ENCODE measurements around the gene CRY2.

Gene CRY2

DNA sequence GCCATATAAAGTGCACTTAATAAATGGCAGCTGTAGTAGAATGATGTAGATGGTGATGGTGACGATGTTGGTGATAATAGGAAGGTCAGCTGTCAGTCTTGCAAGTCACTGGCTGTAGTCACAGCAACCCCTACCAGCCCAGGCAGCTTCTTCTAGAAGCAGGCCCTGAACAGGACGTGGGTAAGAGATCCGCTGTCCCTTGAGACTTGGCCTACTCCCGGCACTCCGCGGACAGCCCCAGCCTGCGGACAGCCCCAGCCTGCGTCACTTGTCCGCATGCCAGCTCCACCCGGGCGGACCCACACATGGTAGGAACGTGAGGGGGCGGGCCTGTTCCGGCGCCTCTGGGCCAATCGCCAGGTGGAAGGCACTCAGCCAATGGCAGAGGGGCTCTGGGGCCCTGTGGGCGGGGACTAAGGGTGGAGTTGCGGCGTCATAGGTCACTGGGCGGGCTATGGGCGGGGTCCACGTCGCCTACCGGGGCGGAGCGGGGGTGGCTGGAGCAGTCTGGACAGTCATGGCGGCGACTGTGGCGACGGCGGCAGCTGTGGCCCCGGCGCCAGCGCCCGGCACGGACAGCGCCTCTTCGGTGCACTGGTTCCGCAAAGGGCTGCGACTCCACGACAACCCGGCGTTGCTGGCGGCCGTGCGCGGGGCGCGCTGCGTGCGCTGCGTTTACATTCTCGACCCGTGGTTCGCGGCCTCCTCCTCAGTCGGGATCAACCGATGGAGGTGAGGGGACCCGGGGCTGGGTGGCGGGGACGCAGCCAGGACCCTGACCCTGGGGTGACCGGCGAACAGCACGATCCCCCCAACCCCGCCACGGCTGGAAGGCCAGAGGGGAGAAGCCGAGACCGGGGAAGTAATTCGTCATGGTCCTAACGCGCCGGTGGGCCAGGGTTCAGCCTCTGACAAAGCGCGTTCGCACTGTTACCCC lies at the start of gene CRY2:
TSS of gene CRY2 (plus strand) at position 502 of the 937 bp plus-strand sequence. CDS start at position 518, 16 bp downstream.
- Mint-ChIP-seq H3K4me1 (peaks cover 67% of the 10 kb centered on the region), H3K27me3 (no peaks in the 10 kb centered on the region), H3K4me3 (peak within 1 kb of the TSS; percentile 78), H3K36me3 (no peaks in the 10 kb centered on the region), H3K27ac (peak within 1 kb of the TSS; percentile 90), H3K9me3 (no peaks in the 10 kb centered on the region)
- peak; percentile 97 for ATAC-seq

DNA sequence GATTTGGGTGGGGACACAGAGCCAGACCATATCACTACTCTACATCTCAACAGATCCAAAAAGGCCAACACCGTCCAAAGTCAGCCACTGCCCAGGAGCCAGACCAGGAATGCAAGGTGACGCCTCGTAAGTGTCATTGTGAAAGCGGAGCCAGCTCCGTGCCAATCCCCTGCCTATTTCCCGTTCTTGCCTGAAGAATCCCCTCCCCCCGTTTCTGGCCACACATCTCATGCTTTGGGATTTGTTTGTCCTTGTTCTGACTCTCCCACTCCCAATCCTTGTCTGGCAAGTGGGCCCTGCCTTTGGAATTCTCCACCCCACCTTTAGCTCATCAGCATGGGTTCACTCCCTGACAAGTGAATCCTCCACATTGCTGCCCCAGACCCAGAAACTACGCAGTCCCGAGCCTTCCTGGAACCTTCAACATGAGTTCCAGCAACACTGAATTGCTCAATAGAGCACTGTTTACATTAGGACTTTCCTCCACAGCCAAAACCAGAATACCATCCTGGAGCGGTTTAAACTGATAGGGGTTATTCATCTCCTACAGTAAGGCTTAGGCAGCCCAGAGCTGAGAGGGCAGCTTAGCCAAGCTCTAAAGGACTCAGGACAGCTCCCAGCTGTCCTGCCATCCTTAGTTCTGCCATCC lies 48.4 kb upstream of the CRY2 start:
- no peaks in the 10 kb centered on the region for H3K36me3 Mint-ChIP-seq
- no peaks in the 10 kb centered on the region for H3K4me1 Mint-ChIP-seq
- no peaks in the 10 kb centered on the region for H3K27me3 Mint-ChIP-seq
- no peak overlapping the region for H3K27ac Mint-ChIP-seq
- H3K9me3 Mint-ChIP-seq, result no peaks in the 10 kb centered on the region
- ATAC-seq, result no peak
- H3K4me3 Mint-ChIP-seq, result no peak overlapping the region

DNA sequence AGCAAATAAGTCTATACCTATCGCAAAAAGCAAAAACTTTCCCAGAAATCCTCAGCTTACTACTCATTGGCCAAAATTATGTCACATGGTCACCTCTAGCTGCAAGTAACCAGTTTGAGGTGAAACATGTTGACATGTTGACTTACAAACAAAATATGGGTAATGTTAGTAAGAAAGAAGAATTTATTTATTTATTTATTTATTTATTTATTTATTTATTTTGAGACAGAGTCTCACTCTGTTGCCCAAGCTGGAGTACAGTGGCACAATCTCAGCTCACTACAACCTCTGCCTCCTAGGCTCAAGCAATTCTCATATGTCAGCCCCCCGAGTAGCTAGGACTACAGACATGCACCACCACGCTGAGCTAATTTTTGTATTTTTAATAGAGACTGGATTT lies 47.7 kb upstream of the CRY2 start:
- Mint-ChIP-seq H3K36me3 (no peaks in the 10 kb centered on the region), H3K4me3 (no peak overlapping the region), H3K27ac (no peak overlapping the region), H3K27me3 (no peaks in the 10 kb centered on the region), H3K9me3 (no peaks in the 10 kb centered on the region), H3K4me1 (no peaks in the 10 kb centered on the region)
- no peak for ATAC-seq

DNA sequence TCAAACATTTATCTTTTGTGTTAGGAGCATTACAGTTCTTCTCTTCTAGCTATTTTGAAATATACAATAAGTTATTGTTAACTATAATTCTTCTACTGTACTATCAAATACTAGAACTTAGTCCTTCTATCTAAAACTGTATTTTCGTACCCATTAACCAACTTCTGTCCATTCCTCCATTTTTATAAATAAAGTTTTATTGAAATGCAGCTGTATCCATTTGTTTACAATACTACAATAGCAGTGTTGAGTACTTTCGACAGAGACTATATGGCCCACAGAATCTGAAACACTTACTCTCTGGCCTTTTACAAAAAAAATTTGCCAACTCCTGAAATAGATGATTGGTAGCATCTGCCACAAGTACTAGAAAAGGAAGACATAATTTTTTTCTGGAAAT lies 47.0 kb upstream of the CRY2 start:
- H3K36me3 Mint-ChIP-seq, result no peaks in the 10 kb centered on the region
- H3K27ac Mint-ChIP-seq, result no peak overlapping the region
- peaks cover under 1% of the 10 kb centered on the region for H3K4me1 Mint-ChIP-seq
- no peak for ATAC-seq
- H3K27me3 Mint-ChIP-seq, result no peaks in the 10 kb centered on the region
- no peak overlapping the region for H3K4me3 Mint-ChIP-seq
- H3K9me3 Mint-ChIP-seq, result no peaks in the 10 kb centered on the region

DNA sequence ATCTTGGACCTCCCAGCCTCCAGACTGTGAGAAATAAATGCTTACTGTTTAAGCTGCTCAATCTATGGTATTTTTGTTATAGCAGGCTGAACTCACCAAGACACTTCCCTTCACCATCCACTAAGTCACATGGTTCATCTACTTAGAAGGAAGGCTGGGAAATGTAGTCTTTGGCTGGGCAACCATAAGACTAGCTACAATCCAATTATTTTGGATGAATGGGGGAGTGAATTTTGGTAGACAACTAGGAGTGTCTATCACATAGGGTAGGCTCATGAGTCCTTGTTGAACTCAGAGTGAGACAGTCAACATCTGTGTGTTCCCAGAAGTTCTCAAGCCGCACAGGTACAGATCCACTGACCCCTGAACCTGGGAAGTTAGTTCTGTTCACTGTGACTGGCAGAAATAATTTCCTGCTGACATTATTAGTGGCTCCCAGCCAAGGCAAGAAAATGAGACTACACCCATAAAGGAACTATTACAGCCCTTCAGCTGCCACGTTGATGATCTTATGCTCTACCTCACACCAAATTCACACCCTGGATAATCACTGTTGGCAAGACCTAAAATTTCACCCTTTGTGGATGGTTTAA lies 45.5 kb upstream of the CRY2 start:
- Mint-ChIP-seq H3K4me3 (no peak overlapping the region), H3K27ac (no peak overlapping the region)

DNA sequence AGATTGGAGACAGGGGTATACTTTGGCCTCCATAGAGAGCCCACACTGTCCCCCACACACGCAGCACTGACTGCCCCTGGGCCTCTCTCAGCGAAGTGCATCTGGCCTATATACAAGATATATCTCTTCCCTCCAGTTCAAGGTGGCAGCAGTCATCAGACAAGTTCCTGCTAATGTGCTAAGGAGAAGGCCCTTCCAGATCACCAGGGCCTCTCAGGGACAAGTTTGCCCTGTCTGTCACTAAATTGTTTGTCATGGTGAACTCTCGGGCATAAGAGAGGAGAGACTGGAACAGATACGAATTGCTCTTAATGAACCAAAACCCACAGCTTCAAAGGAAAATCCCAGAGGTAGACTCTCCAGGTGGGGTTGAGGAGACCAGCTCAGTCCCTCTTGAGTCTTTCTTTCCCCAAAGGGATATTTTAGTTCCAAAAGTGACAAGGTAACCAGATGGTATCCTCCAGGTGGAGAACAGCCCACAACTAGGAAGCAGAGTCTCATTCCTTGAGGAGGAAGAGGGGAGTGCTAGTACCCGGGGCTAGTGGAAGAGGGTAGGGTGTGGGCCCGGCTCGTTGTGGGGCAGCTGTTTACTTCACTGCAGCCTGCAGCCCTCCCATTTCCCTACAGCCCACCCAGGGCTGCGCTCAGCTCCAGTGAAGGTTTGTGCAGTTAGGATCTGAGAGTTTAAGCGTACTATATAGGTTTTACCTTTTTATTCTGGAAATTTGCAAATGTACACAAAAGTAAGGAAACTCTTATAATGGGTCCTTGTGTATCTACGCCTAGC lies 44.6 kb upstream of the CRY2 start:
- Mint-ChIP-seq H3K4me3 (no peak overlapping the region), H3K4me1 (peaks cover 23% of the 10 kb centered on the region), H3K27me3 (no peaks in the 10 kb centered on the region), H3K36me3 (no peaks in the 10 kb centered on the region), H3K27ac (no peak overlapping the region), H3K9me3 (no peaks in the 10 kb centered on the region)
- no peak for ATAC-seq

More for the DNA sequence above, 45.5 kb upstream of the CRY2 start:
- H3K36me3 Mint-ChIP-seq, result no peaks in the 10 kb centered on the region
- no peak for ATAC-seq
- peaks cover 16% of the 10 kb centered on the region for H3K4me1 Mint-ChIP-seq
- no peaks in the 10 kb centered on the region for H3K9me3 Mint-ChIP-seq
- H3K27me3 Mint-ChIP-seq, result no peaks in the 10 kb centered on the region

DNA sequence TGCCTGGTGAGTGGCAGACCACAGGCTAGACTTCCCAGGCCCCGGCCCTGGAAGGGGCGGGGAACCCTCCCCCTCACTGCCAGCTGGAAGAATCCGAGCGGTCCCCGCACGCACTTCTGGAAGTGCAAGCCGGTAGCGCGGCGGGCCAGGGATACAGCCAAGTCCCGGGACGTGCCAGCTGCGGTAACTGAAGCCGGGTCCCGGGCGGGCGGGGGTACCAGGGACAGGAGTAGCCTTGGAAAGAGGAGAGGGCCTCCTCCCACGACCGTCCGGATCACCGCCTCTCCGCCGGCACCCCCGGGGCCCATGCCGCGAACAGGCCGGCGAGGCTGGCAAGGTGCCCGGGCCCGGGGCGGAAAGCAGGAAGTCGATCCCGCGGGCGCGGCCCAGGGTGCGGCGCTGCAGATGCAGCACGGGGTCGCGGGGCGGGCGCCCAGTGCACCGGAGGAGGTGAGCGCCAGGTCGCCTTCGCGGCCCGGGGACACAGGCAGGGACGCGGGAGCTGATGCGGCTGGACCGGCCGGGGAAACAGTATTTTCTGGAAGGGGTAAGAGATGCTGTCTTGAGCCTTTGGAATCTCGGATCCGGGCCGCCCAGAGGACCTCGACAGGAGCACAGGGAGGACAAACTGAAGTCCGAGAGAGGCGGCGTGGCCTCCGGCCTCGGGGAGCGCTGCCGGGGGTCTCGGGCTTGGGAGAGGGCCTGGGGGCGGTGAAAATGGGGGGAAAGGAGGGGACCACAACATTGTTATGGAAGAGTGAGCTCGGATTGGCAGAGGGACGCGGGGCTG lies 43.1 kb upstream of the CRY2 start:
- Mint-ChIP-seq H3K4me1 (peaks cover 37% of the 10 kb centered on the region), H3K27ac (peak overlapping the region; percentile 95), H3K4me3 (peak overlapping the region; percentile 100), H3K9me3 (no peaks in the 10 kb centered on the region), H3K36me3 (peaks cover 10% of the 10 kb centered on the region), H3K27me3 (no peaks in the 10 kb centered on the region)
- ATAC-seq, result peak; percentile 63

DNA sequence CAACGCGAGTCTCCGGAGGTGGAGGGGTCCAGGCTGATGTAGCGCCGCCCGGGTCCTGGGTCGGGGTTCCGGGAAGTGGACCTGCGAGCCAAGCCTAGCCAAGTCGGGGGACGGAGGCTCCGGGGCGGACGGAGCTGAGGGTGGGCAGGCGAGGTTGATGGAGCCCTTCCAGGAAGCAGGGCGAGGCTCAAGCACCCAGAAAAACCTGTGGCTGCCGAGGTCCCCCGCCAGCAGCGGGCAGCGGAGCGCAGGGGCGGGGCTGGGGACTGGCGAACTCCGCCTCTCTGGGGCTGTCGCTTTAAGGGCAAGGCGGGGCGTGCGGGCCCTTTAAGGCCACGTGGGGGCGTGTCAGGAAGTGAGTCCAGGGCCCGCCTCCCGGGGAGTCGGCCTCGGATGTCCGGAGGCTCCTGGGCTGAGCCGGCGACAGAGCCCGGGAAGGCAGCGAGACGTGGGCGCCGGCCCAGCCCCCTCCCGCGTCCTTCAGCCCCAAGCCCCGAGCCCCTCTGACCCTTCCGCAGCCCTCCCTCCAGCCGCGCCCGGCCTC lies 42.4 kb upstream of the CRY2 start, which contains the start of gene SLC35C1:
TSS of gene SLC35C1 (plus strand) at position 389 of the 544 bp plus-strand sequence. CDS start 653 bp downstream, outside the sequence.
- H3K4me3 Mint-ChIP-seq, result peak within 1 kb of the TSS; percentile 100
- H3K36me3 Mint-ChIP-seq, result peaks cover 17% of the 10 kb centered on the region
- peak within 1 kb of the TSS; percentile 95 for H3K27ac Mint-ChIP-seq
- H3K9me3 Mint-ChIP-seq, result no peaks in the 10 kb centered on the region
- peak; percentile 98 for ATAC-seq
- H3K27me3 Mint-ChIP-seq, result no peaks in the 10 kb centered on the region
- peaks cover 44% of the 10 kb centered on the region for H3K4me1 Mint-ChIP-seq

DNA sequence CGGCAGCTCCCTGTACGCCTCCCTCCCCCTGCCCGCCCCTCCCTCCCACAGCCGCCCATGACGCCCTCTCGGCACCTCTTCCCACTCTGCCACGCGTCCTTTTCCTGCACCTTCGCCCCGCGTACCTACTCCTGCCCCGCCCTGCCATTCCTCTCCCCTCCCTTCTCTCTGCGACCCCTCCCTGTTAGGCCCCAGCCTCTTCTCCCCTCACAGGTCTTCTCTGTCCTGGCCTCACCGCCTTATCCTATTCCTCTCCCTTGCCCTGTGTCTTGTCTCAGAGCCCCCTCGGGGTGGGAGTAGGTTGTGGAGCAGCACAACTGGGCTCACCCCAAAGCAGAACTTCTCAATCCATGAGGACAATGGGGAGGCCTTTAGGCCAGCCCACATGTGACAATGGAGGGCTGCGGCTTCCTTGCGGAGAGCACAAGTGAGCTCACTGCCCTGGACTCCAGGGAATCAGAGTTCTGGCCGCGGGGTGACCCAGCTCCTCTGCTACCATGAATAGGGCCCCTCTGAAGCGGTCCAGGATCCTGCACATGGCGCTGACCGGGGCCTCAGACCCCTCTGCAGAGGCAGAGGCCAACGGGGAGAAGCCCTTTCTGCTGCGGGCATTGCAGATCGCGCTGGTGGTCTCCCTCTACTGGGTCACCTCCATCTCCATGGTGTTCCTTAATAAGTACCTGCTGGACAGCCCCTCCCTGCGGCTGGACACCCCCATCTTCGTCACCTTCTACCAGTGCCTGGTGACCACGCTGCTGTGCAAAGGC lies 41.8 kb upstream of the CRY2 start:
- no peaks in the 10 kb centered on the region for H3K9me3 Mint-ChIP-seq
- H3K4me3 Mint-ChIP-seq, result peak overlapping the region; percentile 100
- H3K27ac Mint-ChIP-seq, result peak overlapping the region; percentile 95
- peak; percentile 64 for ATAC-seq
- peaks cover 20% of the 10 kb centered on the region for H3K36me3 Mint-ChIP-seq
- H3K27me3 Mint-ChIP-seq, result no peaks in the 10 kb centered on the region
- peaks cover 47% of the 10 kb centered on the region for H3K4me1 Mint-ChIP-seq

DNA sequence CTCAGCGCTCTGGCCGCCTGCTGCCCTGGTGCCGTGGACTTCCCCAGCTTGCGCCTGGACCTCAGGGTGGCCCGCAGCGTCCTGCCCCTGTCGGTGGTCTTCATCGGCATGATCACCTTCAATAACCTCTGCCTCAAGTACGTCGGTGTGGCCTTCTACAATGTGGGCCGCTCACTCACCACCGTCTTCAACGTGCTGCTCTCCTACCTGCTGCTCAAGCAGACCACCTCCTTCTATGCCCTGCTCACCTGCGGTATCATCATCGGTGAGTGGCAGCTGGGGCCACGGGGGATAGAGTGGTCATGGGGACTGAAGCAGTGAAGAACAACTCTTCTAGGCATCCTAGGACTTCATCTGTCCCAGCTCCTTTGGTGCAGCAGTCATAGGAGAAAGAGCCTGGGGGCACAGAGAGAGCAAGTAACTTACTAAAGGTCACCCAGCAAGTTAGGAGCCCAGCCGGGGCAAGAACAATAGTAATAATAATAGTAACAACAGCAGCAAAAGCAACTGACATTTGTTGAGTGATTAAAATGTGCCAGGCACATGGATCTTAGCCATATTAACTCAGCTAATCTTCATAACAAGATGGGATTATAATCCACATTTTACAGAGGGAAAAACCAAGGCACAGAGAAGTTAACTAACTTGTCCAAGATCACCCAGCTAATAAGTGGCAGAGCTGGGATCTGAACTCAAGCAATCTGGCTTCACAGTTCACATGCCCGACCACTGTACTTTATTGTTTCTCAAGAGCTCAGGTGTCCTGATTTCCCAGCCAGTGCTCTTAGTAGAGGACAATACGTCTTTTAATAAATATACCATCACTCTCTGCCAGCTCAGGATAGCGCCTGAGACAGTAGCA lies 41.0 kb upstream of the CRY2 start:
- Mint-ChIP-seq H3K4me3 (peak overlapping the region; percentile 100), H3K4me1 (peaks cover 47% of the 10 kb centered on the region), H3K27ac (peak overlapping the region; percentile 95), H3K27me3 (no peaks in the 10 kb centered on the region), H3K9me3 (no peaks in the 10 kb centered on the region), H3K36me3 (peaks cover 28% of the 10 kb centered on the region)
- no peak for ATAC-seq

DNA sequence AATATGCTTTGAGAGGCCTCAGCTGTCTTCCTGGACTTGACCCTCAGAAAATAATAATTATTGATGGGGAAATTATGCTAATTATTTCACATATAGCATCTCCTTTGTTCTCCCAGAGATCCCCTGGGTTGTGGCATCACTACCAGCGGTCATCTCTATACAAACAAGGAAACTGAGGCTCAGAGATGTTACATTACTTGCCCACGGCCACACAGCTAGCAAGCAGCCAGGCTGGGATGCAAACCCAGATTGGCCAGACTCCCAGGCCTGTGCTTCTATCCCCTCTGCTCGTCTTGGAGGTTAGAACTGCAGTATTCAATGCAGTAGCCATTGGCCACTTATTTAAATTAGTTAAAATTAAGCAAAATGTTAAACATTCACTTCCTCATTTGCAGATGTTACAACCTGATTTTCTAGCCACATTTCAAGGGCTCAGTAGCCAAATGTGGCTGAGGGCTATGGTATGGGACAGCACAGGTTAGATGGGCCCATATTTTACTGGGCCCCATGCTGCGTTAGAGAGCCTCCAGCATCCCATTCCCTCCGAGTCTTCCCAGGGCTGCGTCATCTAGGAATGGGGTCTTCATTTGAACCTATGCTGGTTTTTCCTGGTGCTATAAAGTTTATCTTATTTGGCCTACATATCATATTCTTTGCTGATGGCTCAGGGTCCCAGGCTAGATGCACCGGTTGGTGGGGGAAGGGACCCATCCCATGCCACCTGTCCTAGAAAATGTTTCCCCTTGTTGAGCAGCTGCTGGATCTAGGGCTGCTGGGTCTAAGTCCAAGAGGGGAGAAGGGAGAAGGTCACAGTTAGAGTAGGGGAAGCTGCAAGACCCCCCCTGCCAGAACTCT lies 40.1 kb upstream of the CRY2 start:
- no peak for ATAC-seq
- Mint-ChIP-seq H3K9me3 (no peaks in the 10 kb centered on the region), H3K4me3 (peak overlapping the region; percentile 100), H3K27ac (peak overlapping the region; percentile 39), H3K27me3 (no peaks in the 10 kb centered on the region), H3K4me1 (peaks cover 47% of the 10 kb centered on the region), H3K36me3 (peaks cover 28% of the 10 kb centered on the region)

DNA sequence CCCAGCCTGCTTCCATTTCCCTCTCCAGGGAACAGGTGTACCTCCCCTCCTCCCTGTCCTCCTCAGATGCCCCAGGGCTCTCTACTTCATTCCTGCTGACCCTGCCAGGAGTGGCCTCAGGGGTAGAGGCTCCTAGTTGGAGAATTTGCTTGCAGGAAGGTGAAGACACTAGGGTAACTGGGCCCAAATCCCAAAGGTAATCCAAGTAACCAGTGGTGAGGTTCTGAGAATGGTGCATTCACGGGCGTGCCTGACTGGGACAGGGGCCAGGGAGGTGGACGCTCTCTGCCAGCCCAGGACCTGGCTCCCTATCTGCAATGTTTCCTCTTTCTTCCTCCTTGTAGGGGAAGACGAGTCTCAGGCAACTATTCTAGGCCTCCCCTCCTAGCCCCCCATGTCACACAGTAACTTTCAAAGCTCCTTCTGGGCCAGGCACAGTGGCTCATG lies 39.5 kb upstream of the CRY2 start:
- Mint-ChIP-seq H3K27me3 (no peaks in the 10 kb centered on the region), H3K27ac (peak overlapping the region; percentile 39), H3K36me3 (peaks cover 28% of the 10 kb centered on the region), H3K9me3 (no peaks in the 10 kb centered on the region), H3K4me1 (peaks cover 49% of the 10 kb centered on the region), H3K4me3 (peak overlapping the region; percentile 100)
- no peak for ATAC-seq

All from stimulated activated memory B cell treated with anti-CD40 and anti-IgM and Interleukin-4, amounts not matched to agents 10 μg/mL and 1 μg/mL and 100 μg/mL, for 72 hours (primary cell).